DND-41 (cell line): Measurements from ENCODE around the gene SVBP.

Experiments
- ATAC-seq: fragments of 200-7000 bp; cut with Tn5 transposase; 3 replicates; pipeline ENCODE4 v1.9.1; 2021; ENCODE audit warnings: low read depth; ENCODE audit not compliant: insufficient read depth
- DNase-seq: peaks from one replicate; pipeline ENCODE4 v3.0.0-alpha.2; 2020
- H2AFZ ChIP-seq: 2 replicates; pipeline ENCODE4 v1.6.0; 2012; ENCODE audit warnings: low read depth, low read length
- H3K27ac ChIP-seq: 2 replicates; pipeline ENCODE4 v1.5.1; 2012; ENCODE audit warnings: low read length, inconsistent platforms
- H3K27me3 ChIP-seq: fragments of 200-600 bp; sonication (generic); 2 replicates; pipeline ENCODE4 v1.6.0; 2012; ENCODE audit warnings: low read length, mild to moderate bottlenecking, inconsistent platforms; ENCODE audit not compliant: insufficient read depth, poor library complexity
- H3K36me3 ChIP-seq: 2 replicates; pipeline ENCODE4 v1.5.1; 2012; ENCODE audit warnings: low read length, inconsistent platforms; ENCODE audit not compliant: insufficient read depth
- H3K4me1 ChIP-seq: 2 replicates; pipeline ENCODE4 v1.5.1; 2012; ENCODE audit warnings: mild to moderate bottlenecking, low read length; ENCODE audit not compliant: insufficient read depth
- H3K4me2 ChIP-seq: 2 replicates; pipeline ENCODE4 v1.6.0; 2012; ENCODE audit warnings: mild to moderate bottlenecking, moderate library complexity, low read length, inconsistent platforms; ENCODE audit not compliant: insufficient read depth
- H3K4me3 ChIP-seq, 2 experiments: fragments of 200-600 bp in 1 of 2; shearing (Covaris generic) in 1 of 2; 2 replicates each; pipeline ENCODE4 v1.5.1; 2012 to 2016; ENCODE audit warnings: inconsistent platforms in 2 of 2, low read length in 2 of 2, mild to moderate bottlenecking in 2 of 2, low read depth in 1 of 2, moderate library complexity in 1 of 2
- H3K79me2 ChIP-seq: 2 replicates; pipeline ENCODE4 v1.6.0; 2012; ENCODE audit warnings: low read length, inconsistent platforms; ENCODE audit not compliant: insufficient read depth
- H3K9ac ChIP-seq: 2 replicates; pipeline ENCODE4 v1.6.0; 2012; ENCODE audit warnings: low read depth, mild to moderate bottlenecking, inconsistent platforms, low read length, moderate library complexity
- H3K9me3 ChIP-seq: 2 replicates; pipeline ENCODE4 v1.5.1; 2012; ENCODE audit warnings: low read length, moderate library complexity, mild to moderate bottlenecking, inconsistent platforms; ENCODE audit not compliant: insufficient read depth, severe bottlenecking
- H4K20me1 ChIP-seq: 2 replicates; pipeline ENCODE4 v1.6.0; 2012; ENCODE audit warnings: low read length; ENCODE audit not compliant: insufficient read depth
- EZH2 ChIP-seq: IDR thresholded peaks from 3 replicates; pipeline ENCODE4 v1.6.1; 2012; ENCODE audit warnings: borderline replicate concordance, low read depth, mild to moderate bottlenecking, moderate library complexity, low read length, inconsistent platforms; ENCODE audit not compliant: severe bottlenecking
- TF ChIP-seq, protein P1 (sequence below): IDR thresholded peaks from 2 replicates; pipeline ENCODE4 v1.5.1; 2012; ENCODE audit warnings: borderline replicate concordance, low read length, moderate library complexity, mild to moderate bottlenecking; ENCODE audit not compliant: poor library complexity, severe bottlenecking; ENCODE audit errors: extremely low read depth

SVBP gene

DNA sequence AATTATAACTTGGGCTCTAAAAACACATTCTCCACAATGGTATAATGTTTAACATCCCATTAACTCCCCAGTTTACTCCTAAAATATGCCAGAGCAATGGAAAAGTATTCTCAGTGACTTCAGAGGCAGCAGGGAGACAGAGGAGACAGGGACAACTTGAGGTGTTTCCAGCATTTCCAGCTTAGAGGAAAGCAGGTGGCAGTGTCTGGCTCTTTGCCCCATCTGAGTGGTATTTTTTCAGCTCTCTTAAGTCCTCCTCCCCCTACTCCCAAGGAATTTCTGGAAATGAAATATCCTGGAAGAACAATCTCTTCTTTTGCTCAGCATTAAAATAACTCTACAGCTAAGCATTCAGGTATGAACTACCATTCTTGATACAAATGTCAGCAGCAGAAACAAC is 11.0 kb downstream of the SVBP start:
- DNase-seq (no peak), ATAC-seq (no peak)
- peaks cover 12% of the 10 kb centered on the region for H3K36me3 ChIP-seq

DNA sequence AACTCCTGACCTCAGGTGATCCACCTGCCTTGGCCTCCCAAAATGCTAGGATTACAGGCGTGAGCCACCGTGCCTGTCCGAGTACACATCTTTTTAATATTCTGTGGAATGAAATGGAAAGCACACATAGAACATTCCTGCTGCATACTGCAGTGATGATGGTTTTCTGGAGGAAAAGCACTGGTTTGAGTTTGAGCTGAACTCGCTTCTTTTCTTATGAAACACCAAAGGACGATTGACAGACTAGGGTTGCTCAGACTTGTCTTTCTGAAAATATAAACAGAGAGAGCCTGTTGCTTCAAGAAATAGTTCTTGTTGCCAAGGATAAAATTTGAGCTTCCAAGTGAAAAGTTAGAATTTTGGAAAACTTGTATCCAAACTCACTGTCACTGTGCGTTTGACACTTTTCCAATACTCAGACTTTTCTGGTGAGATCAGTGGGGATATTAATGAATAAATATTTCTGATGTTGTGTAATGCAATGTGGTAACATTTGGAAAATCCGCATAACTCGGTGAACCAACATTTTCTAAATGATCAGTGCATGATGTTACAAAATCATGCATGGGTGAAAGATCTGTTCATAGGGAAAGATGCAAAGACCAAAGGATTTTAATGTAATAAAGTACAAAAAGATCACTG is 15.2 kb downstream of the SVBP start:
- no peak for ATAC-seq
- no peaks in the 10 kb centered on the region for H3K4me1 ChIP-seq
- H3K9me3 ChIP-seq: no peaks in the 10 kb centered on the region
- TF ChIP-seq, protein P1, sequence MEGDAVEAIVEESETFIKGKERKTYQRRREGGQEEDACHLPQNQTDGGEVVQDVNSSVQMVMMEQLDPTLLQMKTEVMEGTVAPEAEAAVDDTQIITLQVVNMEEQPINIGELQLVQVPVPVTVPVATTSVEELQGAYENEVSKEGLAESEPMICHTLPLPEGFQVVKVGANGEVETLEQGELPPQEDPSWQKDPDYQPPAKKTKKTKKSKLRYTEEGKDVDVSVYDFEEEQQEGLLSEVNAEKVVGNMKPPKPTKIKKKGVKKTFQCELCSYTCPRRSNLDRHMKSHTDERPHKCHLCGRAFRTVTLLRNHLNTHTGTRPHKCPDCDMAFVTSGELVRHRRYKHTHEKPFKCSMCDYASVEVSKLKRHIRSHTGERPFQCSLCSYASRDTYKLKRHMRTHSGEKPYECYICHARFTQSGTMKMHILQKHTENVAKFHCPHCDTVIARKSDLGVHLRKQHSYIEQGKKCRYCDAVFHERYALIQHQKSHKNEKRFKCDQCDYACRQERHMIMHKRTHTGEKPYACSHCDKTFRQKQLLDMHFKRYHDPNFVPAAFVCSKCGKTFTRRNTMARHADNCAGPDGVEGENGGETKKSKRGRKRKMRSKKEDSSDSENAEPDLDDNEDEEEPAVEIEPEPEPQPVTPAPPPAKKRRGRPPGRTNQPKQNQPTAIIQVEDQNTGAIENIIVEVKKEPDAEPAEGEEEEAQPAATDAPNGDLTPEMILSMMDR: no peak
- no peak for TF ChIP-seq EZH2
- DNase-seq: no peak
- no peak overlapping the region for H3K27ac ChIP-seq
- H3K4me2 ChIP-seq: no peak overlapping the region
- H3K36me3 ChIP-seq: peaks cover 12% of the 10 kb centered on the region
- no peak overlapping the region for H3K9ac ChIP-seq
- H4K20me1 ChIP-seq: no peaks in the 10 kb centered on the region
- H3K27me3 ChIP-seq: no peaks in the 10 kb centered on the region
- H2AFZ ChIP-seq: no peak overlapping the region
- no peaks in the 10 kb centered on the region for H3K79me2 ChIP-seq
- H3K4me3 ChIP-seq: no peak overlapping the region

More for the DNA sequence above, 11.0 kb downstream of the SVBP start:
- Histone ChIP-seq H3K4me3 (no peak overlapping the region), H3K4me1 (no peaks in the 10 kb centered on the region), H2AFZ (no peak overlapping the region), H3K27ac (no peak overlapping the region), H3K9me3 (no peaks in the 10 kb centered on the region), H3K9ac (no peak overlapping the region), H3K4me2 (no peak overlapping the region), H4K20me1 (no peaks in the 10 kb centered on the region), H3K27me3 (no peaks in the 10 kb centered on the region), H3K79me2 (no peaks in the 10 kb centered on the region)
- TF ChIP-seq, protein P1: no peak
- TF ChIP-seq EZH2: no peak

DNA sequence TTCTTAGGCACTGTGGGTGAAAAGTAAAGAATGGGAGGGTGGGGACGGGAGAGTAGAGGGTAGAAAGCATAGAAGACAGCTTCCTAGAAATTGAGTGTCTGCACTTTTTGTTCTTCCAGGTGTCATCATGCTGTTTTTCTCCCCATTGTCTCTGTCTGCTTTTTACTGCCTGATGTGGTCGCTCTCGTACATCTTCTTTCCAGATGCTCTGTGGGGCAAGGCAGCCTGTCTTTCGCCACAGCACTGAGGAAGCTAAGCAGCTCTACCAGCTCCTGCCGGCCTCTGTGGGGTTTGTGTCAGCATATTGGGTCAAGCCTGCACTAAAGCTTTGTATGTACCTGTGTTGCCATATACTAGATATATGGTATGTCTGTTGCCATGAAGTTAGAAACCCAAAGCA is 19.2 kb downstream of the SVBP start:
- Histone ChIP-seq H3K9me3 (no peaks in the 10 kb centered on the region), H2AFZ (no peak overlapping the region), H3K4me1 (no peaks in the 10 kb centered on the region), H3K4me2 (no peak overlapping the region), H3K79me2 (no peaks in the 10 kb centered on the region), H3K27ac (no peak overlapping the region), H3K27me3 (no peaks in the 10 kb centered on the region), H3K36me3 (no peaks in the 10 kb centered on the region), H4K20me1 (no peaks in the 10 kb centered on the region), H3K9ac (no peak overlapping the region), H3K4me3 (no peak overlapping the region)
- TF ChIP-seq, protein P1: no peak
- no peak for TF ChIP-seq EZH2
- ATAC-seq: no peak
- DNase-seq: no peak

GRCh38 chr1:42797414-42797813 is 19.8 kb downstream of the SVBP start:
- Histone ChIP-seq H3K4me1 (no peaks in the 10 kb centered on the region), H3K27me3 (no peaks in the 10 kb centered on the region), H3K4me2 (no peak overlapping the region), H3K27ac (no peak overlapping the region), H3K9ac (no peak overlapping the region), H3K9me3 (no peaks in the 10 kb centered on the region), H3K79me2 (no peaks in the 10 kb centered on the region), H2AFZ (no peak overlapping the region), H3K36me3 (no peaks in the 10 kb centered on the region), H4K20me1 (no peaks in the 10 kb centered on the region), H3K4me3 (no peak overlapping the region)
- ATAC-seq (no peak), DNase-seq (no peak)
- TF ChIP-seq, protein P1: no peak
- TF ChIP-seq EZH2: no peak
